Epithelial cell of proximal tubule (primary cell): ENCODE data around the gene COL24A1. TPM values are rescaled to one million over a fixed set of nuclear protein-coding genes. Genes with fewer than 3 reads are reported as not detected.
"Not testable (repeated sequence)": the region's sequence is repeated elsewhere in the genome, so short reads cannot be mapped to it uniquely, and the experiment has no call there.

ENCODE experiments used
- DNase-seq: peaks from one replicate; pipeline ENCODE4 v3.0.0-alpha.2; 2011; ENCODE audit warnings: low read depth
- H3K4me3 ChIP-seq: 2 replicates; pipeline ENCODE4 v1.5.1; 2011; ENCODE audit warnings: low read depth, mild to moderate bottlenecking, low read length
- CTCF ChIP-seq: conservative IDR thresholded peaks from 2 replicates; pipeline ENCODE4 v1.5.1; 2012; ENCODE audit warnings: low read depth, mild to moderate bottlenecking, low read length
- total RNA-seq: library from RNA; depleted of rRNA; stranded (reverse); fragments of >200 nt; gene quantifications from 2 replicates; pipeline ENCODE4 v1.2.3, GENCODE V29; 2015

Gene COL24A1
- total RNA-seq, 1 donor from 2014 or later = 0.06 TPM

GRCh38 chr1:85976516-85977205, 179.9 kb downstream of the COL24A1 start:
- no peak for DNase-seq
- TF ChIP-seq CTCF = no peak
- H3K4me3 ChIP-seq = no peak overlapping the region

DNA sequence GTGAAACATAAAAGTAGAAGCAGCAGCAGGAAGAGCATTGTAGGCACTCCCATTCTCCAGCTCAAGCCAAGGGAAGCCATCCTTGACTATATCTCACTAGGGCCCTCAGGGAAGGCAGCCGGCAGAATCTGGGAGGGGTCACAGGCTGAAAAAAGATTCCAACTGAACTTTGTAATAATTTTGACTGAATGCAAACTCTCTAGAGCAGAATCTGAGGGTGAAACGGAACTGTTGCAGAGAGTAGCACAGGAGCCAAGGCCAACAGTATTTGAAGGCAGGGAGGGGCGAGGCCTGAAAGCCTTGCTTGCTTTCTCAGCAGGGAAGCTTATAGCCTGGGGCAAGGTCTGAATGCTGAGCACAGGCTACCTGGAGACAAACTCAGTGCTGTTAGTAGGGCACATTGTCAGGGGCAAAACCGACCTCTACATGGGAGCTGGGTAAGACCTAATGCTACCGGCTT, 180.6 kb downstream of the COL24A1 start:
- TF ChIP-seq CTCF = no peak
- DNase-seq = no peak
- H3K4me3 ChIP-seq = no peak overlapping the region

DNA sequence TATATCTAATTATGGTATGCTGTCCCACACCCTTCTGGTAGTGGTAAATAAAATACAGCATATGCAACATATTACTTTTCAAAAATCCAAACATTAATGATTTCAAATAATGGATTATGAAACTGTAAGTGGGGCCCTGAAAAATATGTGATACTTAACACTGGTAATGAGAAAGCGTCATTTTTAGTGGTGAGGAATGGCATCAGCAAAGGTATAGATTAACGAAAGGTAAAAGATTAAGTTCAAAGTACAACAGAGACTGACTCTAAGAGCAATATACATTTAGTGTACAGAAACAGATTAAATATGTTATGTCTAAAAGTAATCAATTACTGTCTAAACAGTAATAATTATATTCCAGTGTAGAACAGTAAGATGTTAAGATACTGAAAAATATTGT, 194.1 kb downstream of the COL24A1 start:
- no peak for TF ChIP-seq CTCF
- no peak overlapping the region for H3K4me3 ChIP-seq
- DNase-seq = no peak

DNA sequence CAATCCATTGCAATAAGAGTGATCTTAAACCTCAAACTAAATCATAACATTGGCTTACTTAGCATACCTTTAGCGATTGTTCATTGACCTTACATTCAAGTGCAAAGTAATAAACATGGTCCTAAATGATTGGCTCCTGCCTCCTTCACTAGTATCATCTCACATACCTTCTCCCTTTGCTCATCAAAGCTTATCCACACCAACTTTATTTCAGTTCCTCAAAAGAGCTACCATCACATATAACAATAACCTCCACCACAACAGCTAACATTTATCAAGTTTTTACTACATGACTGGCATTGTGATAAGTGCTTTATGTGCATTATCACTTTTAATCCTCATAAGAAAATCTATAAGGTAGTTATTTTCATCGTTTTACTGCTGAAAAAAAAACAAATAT, 198.8 kb downstream of the COL24A1 start:
- no peak for TF ChIP-seq CTCF
- DNase-seq = no peak
- no peak overlapping the region for H3K4me3 ChIP-seq

DNA sequence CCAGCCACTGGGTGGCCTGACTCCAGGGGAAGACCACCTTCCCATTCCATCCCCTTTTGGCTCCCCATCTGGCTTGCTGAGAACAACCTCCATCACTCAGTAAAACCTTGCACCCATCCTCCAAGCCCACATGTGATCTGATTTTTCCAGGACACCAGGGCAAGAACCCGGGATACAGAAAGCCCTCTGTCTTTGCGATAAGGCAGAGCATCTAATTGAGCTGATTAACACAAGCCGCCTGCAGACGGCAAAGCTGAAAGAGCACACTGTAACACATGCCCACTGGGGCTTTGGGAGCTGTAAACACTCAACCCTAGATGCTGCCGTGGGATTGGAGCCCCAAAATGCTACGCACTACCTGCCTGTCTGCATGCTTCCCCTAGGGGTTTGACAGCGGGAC, 201.4 kb downstream of the COL24A1 start:
- not testable (repeated sequence) for DNase-seq

GRCh38 chr1:85952460-85952859, 204.1 kb downstream of the COL24A1 start:
- H3K4me3 ChIP-seq = no peak overlapping the region
- no peak for DNase-seq
- no peak for TF ChIP-seq CTCF

More for the DNA sequence above, 201.4 kb downstream of the COL24A1 start:
- H3K4me3 ChIP-seq = not testable (repeated sequence)

DNA sequence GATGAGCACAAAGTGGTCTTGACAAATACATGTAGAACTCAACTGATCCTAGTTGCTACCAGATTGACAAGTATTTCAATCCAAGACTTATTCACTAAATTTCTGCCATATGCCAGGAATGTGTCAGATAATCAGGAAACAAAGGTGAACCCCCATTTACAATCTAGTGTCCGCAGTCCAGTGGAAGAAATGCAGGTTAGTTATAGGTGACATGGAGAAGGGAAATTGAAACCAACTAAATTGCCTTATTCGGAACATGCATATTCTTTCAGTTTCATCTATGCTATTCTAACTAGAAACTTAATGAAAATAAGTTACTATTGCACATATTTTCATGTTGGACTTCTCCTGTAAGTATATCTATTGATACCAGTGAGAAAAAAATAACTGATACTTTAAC, 209.4 kb downstream of the COL24A1 start:
- no peak for TF ChIP-seq CTCF
- H3K4me3 ChIP-seq = no peak overlapping the region
- DNase-seq = no peak
